WERI-Rb-1 (cell line): ENCODE measurements around the gene RSRP1.
A peak's percentile ranks its signal among the peaks of the same experiment; 100 is the strongest.
"Not testable (repeated sequence)": the region's sequence is repeated elsewhere in the genome, so short reads cannot be mapped to it uniquely, and the experiment has no call there.

Source experiments
- DNase-seq: peaks from one replicate; pipeline ENCODE4 v3.0.0-alpha.2; 2020
- H3K27ac ChIP-seq: fragments of 250-450 bp; sonication (Bioruptor Pico); 2 replicates; pipeline ENCODE4 v1.5.1; 2020; ENCODE audit warnings: mild to moderate bottlenecking, moderate library complexity
- H3K27me3 ChIP-seq: fragments of 250-450 bp; sonication (Bioruptor Pico); 2 replicates; pipeline ENCODE4 v1.5.1; 2021; ENCODE audit warnings: mild to moderate bottlenecking, low read depth, moderate library complexity; ENCODE audit not compliant: insufficient read depth, severe bottlenecking
- H3K36me3 ChIP-seq: fragments of 250-450 bp; sonication (Bioruptor Pico); 2 replicates; pipeline ENCODE4 v1.5.1; 2020; ENCODE audit warnings: mild to moderate bottlenecking, moderate library complexity
- H3K4me3 ChIP-seq: 2 replicates; pipeline ENCODE4 v1.5.1; 2011; ENCODE audit warnings: low read depth, mild to moderate bottlenecking, control low read depth, low read length
- H3K9me3 ChIP-seq: fragments of 250-450 bp; sonication (Bioruptor Pico); 2 replicates; pipeline ENCODE4 v1.5.1; 2021; ENCODE audit warnings: mild to moderate bottlenecking, moderate library complexity; ENCODE audit not compliant: severe bottlenecking
- CTCF ChIP-seq: IDR thresholded peaks from 2 replicates; pipeline ENCODE4 v1.5.1; 2011; ENCODE audit warnings: low read depth, mild to moderate bottlenecking, control low read depth, inconsistent platforms, low read length

Gene RSRP1, protein sequence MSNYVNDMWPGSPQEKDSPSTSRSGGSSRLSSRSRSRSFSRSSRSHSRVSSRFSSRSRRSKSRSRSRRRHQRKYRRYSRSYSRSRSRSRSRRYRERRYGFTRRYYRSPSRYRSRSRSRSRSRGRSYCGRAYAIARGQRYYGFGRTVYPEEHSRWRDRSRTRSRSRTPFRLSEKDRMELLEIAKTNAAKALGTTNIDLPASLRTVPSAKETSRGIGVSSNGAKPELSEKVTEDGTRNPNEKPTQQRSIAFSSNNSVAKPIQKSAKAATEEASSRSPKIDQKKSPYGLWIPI

GRCh38 chr1:25247024-25247828 is at the start of gene RSRP1:
Gene RSRP1 (minus strand): TSS chr1:25247454. CDS start chr1:25246963, 491 bp downstream.
- no peak for TF ChIP-seq CTCF
- peak within 1 kb of the TSS; percentile 85 for H3K27ac ChIP-seq

GRCh38 chr1:25296501-25296900 is 49.2 kb upstream of the RSRP1 start:
- not testable (repeated sequence) for H3K4me3 ChIP-seq, DNase-seq, H3K27me3 ChIP-seq, H3K9me3 ChIP-seq, H3K27ac ChIP-seq, H3K36me3 ChIP-seq

More at GRCh38 chr1:25247024-25247828, at the start of gene RSRP1:
- peak within 1 kb of the TSS; percentile 92 for H3K4me3 ChIP-seq
- DNase-seq = peak; percentile 99
- H3K27me3 ChIP-seq = no peaks in the 10 kb centered on the region
- no peaks in the 10 kb centered on the region for H3K9me3 ChIP-seq
- peaks cover 42% of the 10 kb centered on the region for H3K36me3 ChIP-seq

DNA sequence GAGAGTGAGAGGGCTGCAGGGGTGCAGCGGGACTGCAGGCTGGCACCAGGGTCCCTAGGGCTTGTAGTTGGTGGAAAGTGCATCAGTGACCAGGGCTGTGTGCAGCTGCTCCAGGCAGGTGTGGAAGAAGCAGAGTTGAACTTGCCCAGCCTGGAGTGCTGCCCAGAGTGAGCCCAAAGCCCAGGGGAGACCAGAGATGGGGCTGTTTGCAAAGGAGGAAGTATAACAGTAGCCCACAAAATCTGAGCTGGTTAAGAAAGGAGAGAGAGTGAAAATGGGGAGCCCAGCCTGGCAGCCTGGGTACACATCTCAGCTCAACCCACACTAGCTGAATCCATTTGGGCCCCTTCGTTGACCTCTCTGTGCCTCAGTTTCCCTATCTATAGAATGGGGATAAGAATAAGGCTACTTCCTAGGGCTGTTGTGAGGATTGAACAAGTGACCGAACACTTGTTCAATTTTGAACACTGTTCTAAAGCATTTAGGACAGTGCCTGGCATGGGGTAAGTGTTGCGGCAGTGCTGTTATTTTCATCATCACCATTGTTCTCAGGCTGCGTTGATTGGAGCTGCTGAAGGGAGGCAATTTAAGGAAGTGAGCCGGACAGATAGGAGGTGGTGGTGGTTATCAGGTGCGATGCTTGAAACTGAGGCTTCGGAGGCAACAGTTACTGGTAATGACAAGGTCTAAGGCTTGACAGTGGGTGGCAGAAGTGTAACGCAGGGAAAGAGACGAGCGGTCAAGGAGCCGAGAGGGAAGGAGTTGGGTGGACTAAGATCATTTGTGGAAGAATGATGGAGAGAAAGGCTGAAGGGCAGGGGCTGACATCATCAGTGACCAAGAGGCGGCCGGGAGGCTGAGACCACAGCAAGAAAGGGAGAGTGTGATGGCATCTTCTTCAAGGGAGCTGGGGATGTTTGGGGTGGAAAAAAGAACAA is 47.9 kb upstream of the RSRP1 start:
- not testable (repeated sequence) for DNase-seq, H3K9me3 ChIP-seq, H3K36me3 ChIP-seq, H3K4me3 ChIP-seq, H3K27me3 ChIP-seq, H3K27ac ChIP-seq

GRCh38 chr1:25293426-25293825 is 46.2 kb upstream of the RSRP1 start:
- DNase-seq, H3K27me3 ChIP-seq, H3K9me3 ChIP-seq, H3K27ac ChIP-seq, H3K36me3 ChIP-seq, H3K4me3 ChIP-seq: not testable (repeated sequence)

- TF ChIP-seq CTCF = 0 out of 2 replicates have a peak, but pooled peaks have one; percentile 10
- H3K4me3 ChIP-seq, H3K9me3 ChIP-seq, H3K36me3 ChIP-seq, H3K27me3 ChIP-seq, H3K27ac ChIP-seq: not testable (repeated sequence)
- DNase-seq = peak; percentile 16
These were observed 42.8 kb upstream of the RSRP1 start for GRCh38 chr1:25290043-25290442.

DNA sequence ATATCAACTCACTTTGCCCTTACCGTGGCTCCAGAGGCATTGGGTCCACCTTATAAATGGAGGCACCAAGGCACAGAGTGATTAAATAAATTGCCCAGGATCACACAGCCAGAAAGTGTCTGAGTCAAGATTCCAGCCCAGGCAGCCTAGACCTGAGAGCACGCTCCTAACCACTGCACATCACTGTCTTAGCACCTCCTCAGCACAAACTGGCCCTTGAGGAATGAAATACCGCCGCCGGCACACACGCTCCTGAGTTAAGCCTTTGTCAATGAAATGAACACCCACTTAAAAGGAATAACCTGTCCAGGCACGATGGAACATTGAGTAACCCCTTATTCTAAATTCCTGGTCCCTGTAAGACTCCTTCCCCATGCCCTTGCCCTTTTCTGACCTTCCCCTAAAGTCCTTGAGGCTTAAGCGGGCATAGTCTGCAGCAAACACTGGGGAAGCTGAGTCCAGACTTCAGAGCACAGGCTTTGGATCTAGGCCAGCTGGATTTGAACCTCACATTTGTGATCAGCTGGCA is 41.4 kb upstream of the RSRP1 start:
- H3K4me3 ChIP-seq, H3K36me3 ChIP-seq, DNase-seq, H3K27ac ChIP-seq, H3K9me3 ChIP-seq, H3K27me3 ChIP-seq: not testable (repeated sequence)

DNA sequence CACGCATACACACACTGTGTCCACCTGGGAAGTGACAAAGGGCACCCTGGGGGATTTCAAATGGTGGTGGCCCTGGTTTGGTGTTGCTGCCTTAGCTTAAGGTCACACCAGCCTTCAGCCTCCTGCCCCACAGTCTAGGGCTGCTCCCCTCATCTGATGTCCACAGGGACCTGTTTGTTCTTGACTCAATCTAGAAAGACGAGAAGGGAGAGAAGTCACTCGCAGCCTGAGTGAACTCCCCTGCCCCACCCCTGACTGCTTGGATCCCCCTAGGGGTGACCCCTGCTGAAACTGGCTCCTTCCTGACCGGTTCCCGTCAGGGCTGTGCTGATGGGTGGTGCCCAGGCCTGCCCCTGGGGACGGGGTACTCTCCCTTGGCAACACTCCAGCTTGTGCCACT is 39.9 kb upstream of the RSRP1 start:
- H3K9me3 ChIP-seq, H3K27ac ChIP-seq, H3K36me3 ChIP-seq, H3K27me3 ChIP-seq, H3K4me3 ChIP-seq, DNase-seq: not testable (repeated sequence)

DNA sequence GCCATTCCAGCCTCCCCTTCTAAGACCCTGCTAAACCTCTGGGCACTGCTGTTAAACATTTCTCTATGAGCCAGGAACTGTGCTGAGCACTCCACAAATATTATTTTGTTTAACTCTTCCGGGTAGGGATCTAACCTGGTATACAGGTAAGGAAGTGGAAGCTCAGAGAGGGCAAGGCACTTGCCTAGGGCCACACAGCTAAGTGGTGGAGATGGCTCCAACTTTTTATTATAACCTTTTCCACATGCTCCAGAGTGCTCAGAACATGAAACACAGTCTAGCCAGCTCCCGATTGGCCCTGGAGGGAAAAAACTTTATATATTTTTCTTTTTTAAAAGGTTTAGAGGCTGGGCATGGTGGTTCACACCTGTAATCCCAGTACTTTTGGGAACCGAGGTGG is 38.6 kb upstream of the RSRP1 start:
- H3K27me3 ChIP-seq, H3K27ac ChIP-seq, H3K4me3 ChIP-seq, H3K9me3 ChIP-seq, H3K36me3 ChIP-seq, DNase-seq: not testable (repeated sequence)

- not testable (repeated sequence) for H3K4me3 ChIP-seq, DNase-seq, H3K27me3 ChIP-seq, H3K27ac ChIP-seq, H3K9me3 ChIP-seq, H3K36me3 ChIP-seq
These were observed 32.4 kb upstream of the RSRP1 start for GRCh38 chr1:25279693-25280111.

GRCh38 chr1:25278790-25279189 is 31.5 kb upstream of the RSRP1 start:
- H3K9me3 ChIP-seq, H3K4me3 ChIP-seq, DNase-seq, H3K27ac ChIP-seq, H3K36me3 ChIP-seq, H3K27me3 ChIP-seq: not testable (repeated sequence)

DNA sequence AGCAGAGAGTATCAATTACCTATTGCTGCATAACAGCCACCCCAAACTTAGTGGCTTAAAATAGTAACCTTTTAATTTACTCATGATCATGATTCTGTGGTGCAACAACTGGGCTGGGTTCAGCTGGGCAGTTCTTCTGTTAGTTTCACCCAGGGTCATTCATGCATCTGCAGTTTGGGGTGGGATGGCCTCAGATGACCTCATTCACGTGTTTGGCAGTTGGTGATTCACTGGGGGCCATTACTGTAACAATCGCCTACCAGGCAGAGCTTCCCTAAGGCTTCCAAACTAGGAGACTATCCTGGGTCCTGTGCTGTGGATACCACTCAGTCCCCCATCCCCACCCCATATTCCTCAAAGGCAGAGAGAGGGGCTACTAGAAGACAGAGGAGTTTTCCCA is 31.1 kb upstream of the RSRP1 start:
- not testable (repeated sequence) for H3K4me3 ChIP-seq, H3K27ac ChIP-seq, DNase-seq, H3K27me3 ChIP-seq, H3K9me3 ChIP-seq, H3K36me3 ChIP-seq
